Body of pancreas (tissue), 4 donors: Measurements from ENCODE around the gene BCL11B. TPM values are rescaled to one million over a fixed set of nuclear protein-coding genes. Genes with fewer than 3 reads are reported as not detected.

Experiments used
- ATAC-seq: fragments of 150-250 bp; one replicate; pipeline ENCODE4 v1.9.1; 2016
- DNase-seq, 4 donors: peaks; one replicate each; pipeline ENCODE4 v3.0.0-alpha.2; 2019
- H3K27ac ChIP-seq, 4 donors: fragments of 200-600 bp; sonication (generic); 1 replicate in 3 of 4; 2 replicates in 1 of 4; pipeline versions ENCODE4 v1.5.1 to v1.6.1; 2016 to 2019; ENCODE audit warnings: mild to moderate bottlenecking in 1 of 4, mixed read lengths in 1 of 4, moderate library complexity in 1 of 4
- H3K27me3 ChIP-seq, 2 donors: fragments of 200-600 bp; sonication (generic); one replicate each; pipeline ENCODE4 v1.6.0; 2016; ENCODE audit warnings: mild to moderate bottlenecking in 1 of 2
- H3K36me3 ChIP-seq, 2 donors: fragments of 200-600 bp; sonication (generic); replicated peaks in 1 of 2; 2 replicates each; pipeline ENCODE4 v1.5.1; 2016; ENCODE audit warnings: low read depth in 2 of 2; ENCODE audit not compliant: insufficient read depth in 1 of 2
- H3K4me1 ChIP-seq: fragments of 200-600 bp; sonication (generic); one replicate; pipeline ENCODE4 v1.6.0; 2016
- H3K4me3 ChIP-seq, 2 donors: fragments of 200-600 bp; sonication (generic); 1 replicate in 1 of 2; 2 replicates in 1 of 2; pipeline ENCODE4 v1.5.1; 2016 to 2019
- H3K9me3 ChIP-seq, 3 donors: fragments of 200-600 bp; sonication (generic); 1 replicate in 2 of 3; 2 replicates in 1 of 3; pipeline ENCODE4 v1.5.1; 2016
- POLR2A ChIP-seq, 3 donors: fragments of 450-650 bp; IDR thresholded peaks; one replicate each; pipeline ENCODE4 v1.6.1; 2016; ENCODE audit warnings: antibody characterized with exemption in 3 of 3, mild to moderate bottlenecking in 2 of 3
- WGBS, 2 donors: methylation state at CpG; one replicate each; pipeline ENCODE4 v1.1.5; 2017; 5-methylcytosine and 5-hydroxymethylcytosine counted together
- intact Hi-C: fragments of 100-400 bp; cut with DNase I; formaldehyde crosslinking; loops from one replicate; pipeline ENCODE4 v1.15.1; 2023
- total RNA-seq, 2 donors: library from RNA; depleted of rRNA; stranded (reverse); fragments of >200 nt; gene quantifications; one replicate each; pipeline ENCODE4 v1.1.0, GENCODE V29; 2016
- TF ChIP-seq, protein P1 (sequence below), 7 experiments: fragments of 450-650 bp in 4 of 7; fragments of 200-600 bp in 3 of 7; sonication (generic) in 3 of 7; IDR thresholded peaks; one replicate each; pipeline ENCODE4 v1.5.1; 2016 to 2019; ENCODE audit warnings: antibody characterized with exemption in 7 of 7

Gene BCL11B
- total RNA-seq, 2 donors from 2014 or later: 0.78 TPM; not detected in 1

DNA sequence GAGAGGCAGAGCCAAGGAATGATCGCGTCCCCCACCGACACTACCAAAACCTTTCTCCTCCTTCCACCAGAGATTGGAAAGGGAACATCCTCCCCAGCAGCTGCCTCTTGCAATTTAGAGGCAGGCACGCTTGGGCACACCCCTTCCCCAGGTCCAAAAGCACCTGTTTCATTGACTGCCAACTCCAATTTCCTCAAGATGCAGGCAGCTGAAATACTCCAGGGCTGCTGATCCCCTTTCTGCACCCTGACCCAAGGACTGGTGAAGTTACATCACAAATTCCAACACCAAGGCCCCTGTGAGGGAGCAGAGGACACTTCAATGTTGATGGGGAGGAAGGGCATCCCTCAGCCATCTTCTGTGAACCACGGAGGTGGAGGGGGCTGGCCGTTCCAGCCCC lies 33.8 kb downstream of the BCL11B start:
- DNase-seq (no peak), ATAC-seq (no peak)
- intact Hi-C loops: no loop called here
- no peaks in the 10 kb centered on the region for H3K27me3 ChIP-seq
- no peak overlapping the region for H3K27ac ChIP-seq
- TF ChIP-seq POLR2A (IDR thresholded peaks at IDR 0.05): no peak
- TF ChIP-seq, protein P1, sequence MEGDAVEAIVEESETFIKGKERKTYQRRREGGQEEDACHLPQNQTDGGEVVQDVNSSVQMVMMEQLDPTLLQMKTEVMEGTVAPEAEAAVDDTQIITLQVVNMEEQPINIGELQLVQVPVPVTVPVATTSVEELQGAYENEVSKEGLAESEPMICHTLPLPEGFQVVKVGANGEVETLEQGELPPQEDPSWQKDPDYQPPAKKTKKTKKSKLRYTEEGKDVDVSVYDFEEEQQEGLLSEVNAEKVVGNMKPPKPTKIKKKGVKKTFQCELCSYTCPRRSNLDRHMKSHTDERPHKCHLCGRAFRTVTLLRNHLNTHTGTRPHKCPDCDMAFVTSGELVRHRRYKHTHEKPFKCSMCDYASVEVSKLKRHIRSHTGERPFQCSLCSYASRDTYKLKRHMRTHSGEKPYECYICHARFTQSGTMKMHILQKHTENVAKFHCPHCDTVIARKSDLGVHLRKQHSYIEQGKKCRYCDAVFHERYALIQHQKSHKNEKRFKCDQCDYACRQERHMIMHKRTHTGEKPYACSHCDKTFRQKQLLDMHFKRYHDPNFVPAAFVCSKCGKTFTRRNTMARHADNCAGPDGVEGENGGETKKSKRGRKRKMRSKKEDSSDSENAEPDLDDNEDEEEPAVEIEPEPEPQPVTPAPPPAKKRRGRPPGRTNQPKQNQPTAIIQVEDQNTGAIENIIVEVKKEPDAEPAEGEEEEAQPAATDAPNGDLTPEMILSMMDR (IDR thresholded peaks at IDR 0.05): no peak
- WGBS, 2 donors: 78 to 83% methylated on average over 6 of the region's 6 CpGs
- no peaks in the 10 kb centered on the region for H3K9me3 ChIP-seq
- H3K4me1 ChIP-seq: no peaks in the 10 kb centered on the region
- H3K36me3 ChIP-seq: no peaks in the 10 kb centered on the region
- no peak overlapping the region for H3K4me3 ChIP-seq

DNA sequence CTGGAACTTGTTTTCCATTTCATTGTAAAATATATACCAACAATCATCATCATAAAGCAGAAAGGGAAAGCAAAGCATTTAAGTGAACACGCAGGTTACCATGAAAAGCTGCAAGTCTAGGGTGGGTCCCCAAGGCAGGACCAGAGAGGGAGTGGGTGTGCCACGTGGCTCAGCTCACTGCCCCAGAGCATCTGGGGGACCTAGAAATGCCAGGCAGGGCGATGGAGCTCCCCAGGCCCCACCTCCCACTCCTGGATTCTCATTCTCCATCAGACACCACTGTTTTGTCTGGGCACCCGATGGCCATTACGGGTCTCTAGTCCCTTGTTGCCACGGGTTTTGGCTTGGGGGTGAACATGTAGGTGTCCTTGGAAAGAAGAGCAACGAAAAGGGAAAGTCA lies 34.7 kb downstream of the BCL11B start:
- no peak overlapping the region for H3K27ac ChIP-seq
- H3K4me3 ChIP-seq: no peak overlapping the region
- DNase-seq: no peak
- H3K27me3 ChIP-seq: no peaks in the 10 kb centered on the region
- WGBS, 2 donors: 59 to 68% methylated on average over 7 of the region's 7 CpGs
- intact Hi-C loops: no loop called here
- no peaks in the 10 kb centered on the region for H3K4me1 ChIP-seq
- ATAC-seq: no peak
- TF ChIP-seq POLR2A (IDR thresholded peaks at IDR 0.05): no peak
- TF ChIP-seq, protein P1 (IDR thresholded peaks at IDR 0.05): no peak
- no peaks in the 10 kb centered on the region for H3K36me3 ChIP-seq
- no peaks in the 10 kb centered on the region for H3K9me3 ChIP-seq

DNA sequence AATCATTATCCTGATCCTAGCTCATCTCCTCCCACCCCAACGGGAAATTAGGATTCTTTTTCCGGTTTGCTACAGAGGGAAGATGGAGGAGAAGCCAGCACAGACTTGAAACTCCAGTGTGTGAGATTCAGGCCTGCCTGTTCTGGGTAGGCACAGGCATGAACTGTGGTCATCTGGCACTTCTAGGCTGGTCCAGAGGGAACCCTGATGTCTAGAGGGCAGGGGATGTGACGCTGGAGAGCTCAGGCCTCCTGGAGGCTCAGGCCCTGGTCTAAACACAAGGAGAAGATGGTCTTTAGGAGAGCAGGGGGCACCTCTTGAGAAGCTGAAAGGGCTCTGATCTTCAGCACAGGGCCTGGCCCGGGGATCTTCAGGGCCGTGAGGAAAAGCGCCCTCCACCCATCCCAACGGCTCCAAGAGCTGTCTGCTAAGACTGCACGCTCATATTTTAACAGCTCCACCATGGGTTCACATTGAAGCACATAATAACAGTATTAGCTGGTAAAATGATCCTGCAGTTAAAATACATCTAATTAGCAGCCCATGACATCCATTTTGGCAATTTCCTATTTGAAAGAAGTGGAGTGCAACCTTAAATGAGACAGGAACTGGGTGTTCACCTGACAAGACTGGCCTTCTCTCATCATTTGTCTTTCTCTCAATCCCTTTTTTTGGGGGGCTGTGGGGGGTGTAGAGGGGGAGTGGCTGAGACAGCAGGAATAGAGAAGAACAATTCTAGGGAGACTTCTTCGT lies 35.4 kb downstream of the BCL11B start:
- WGBS, 2 donors: 77 to 80% methylated on average over 7 to 9 of the region's 9 CpGs
- ATAC-seq (no peak), DNase-seq (no peak)
- TF ChIP-seq, protein P1 (IDR thresholded peaks at IDR 0.05): no peak
- TF ChIP-seq POLR2A (IDR thresholded peaks at IDR 0.05): no peak
- H3K27me3 ChIP-seq: no peaks in the 10 kb centered on the region
- intact Hi-C loops: no loop called here
- no peak overlapping the region for H3K27ac ChIP-seq
- H3K9me3 ChIP-seq: no peaks in the 10 kb centered on the region
- no peaks in the 10 kb centered on the region for H3K36me3 ChIP-seq
- no peaks in the 10 kb centered on the region for H3K4me1 ChIP-seq
- no peak overlapping the region for H3K4me3 ChIP-seq

DNA sequence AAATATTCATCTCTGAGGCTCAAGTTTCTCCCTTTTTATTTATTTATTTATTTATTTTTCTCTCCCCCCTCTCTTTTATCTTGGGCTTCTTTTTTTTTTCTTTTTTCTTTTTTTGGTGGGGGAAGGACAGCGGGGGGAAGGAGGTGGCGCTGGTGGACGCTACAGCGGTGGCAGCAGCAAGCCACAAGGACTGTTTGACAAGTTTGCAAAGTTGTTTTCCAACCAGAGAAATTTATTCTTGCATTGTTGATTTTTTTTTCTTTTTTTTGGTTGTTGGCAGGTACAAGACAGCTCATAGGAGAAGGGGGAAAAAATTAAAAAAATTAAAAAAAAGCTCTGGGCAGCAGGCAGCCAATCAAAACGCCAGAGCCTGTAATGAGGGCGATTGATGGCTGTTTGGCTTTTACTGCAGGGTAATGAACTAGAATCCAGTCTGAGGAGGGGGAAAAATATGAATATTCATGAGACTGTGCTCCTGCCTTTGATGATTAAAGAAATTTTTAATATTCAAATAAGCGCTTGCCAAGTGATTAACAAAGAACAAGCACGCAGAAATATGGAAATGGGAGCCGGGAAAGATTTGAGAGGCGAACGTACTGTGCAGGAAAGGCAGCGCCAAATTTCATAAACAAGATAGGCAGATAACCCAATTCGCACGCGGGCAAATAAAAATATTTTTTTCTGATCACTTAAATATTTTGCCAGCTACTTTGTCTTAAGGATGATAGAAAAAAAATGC lies 36.2 kb downstream of the BCL11B start:
- Histone ChIP-seq H3K27me3 (no peaks in the 10 kb centered on the region), H3K4me1 (no peaks in the 10 kb centered on the region), H3K9me3 (no peaks in the 10 kb centered on the region), H3K36me3 (no peaks in the 10 kb centered on the region), H3K4me3 (no peak overlapping the region), H3K27ac (no peak overlapping the region)
- TF ChIP-seq, protein P1 (IDR thresholded peaks at IDR 0.05): no peak
- no peak for TF ChIP-seq POLR2A (IDR thresholded peaks at IDR 0.05)
- intact Hi-C loops: no loop called here
- DNase-seq (no peak), ATAC-seq (no peak)
- 57 to 65% methylated on average over 15 of the region's 15 CpGs for WGBS, 2 donors
